ENCODE data around the gene POT1. TPM values are rescaled to one million over a fixed set of nuclear protein-coding genes. Genes with fewer than 3 reads are reported as not detected.

The POT1 gene
- total RNA-seq, 1 donor from 2014 or later = 30.9 TPM

GRCh38 chr7:124808206-124808605, 121.4 kb downstream of the POT1 start:
- no peak for DNase-seq (ENCODE audit: low spot score)

- DNase-seq (ENCODE audit: low spot score) = no peak
These were observed 128.2 kb downstream of the POT1 start for GRCh38 chr7:124801330-124801895.

- DNase-seq (ENCODE audit: low spot score) = no peak
These were observed 129.2 kb downstream of the POT1 start for GRCh38 chr7:124800386-124800785.

- no peak for DNase-seq (ENCODE audit: low spot score)
These were observed 130.2 kb downstream of the POT1 start for GRCh38 chr7:124799448-124799847.

- DNase-seq (ENCODE audit: low spot score) = no peak
These were observed 132.9 kb downstream of the POT1 start for GRCh38 chr7:124796771-124797170.

- no peak for DNase-seq (ENCODE audit: low spot score)
These were observed 136.9 kb downstream of the POT1 start for GRCh38 chr7:124792696-124793095.

- no peak for DNase-seq (ENCODE audit: low spot score)
These were observed 137.6 kb downstream of the POT1 start for GRCh38 chr7:124792002-124792401.

GRCh38 chr7:124791426-124791825, 138.2 kb downstream of the POT1 start:
- no peak for DNase-seq (ENCODE audit: low spot score)

GRCh38 chr7:124790645-124791044, 139.0 kb downstream of the POT1 start:
- no peak for DNase-seq (ENCODE audit: low spot score)

GRCh38 chr7:124785994-124786393, 143.6 kb downstream of the POT1 start:
- no peak for DNase-seq (ENCODE audit: low spot score)

- no peak for DNase-seq (ENCODE audit: low spot score)
These were observed 144.5 kb downstream of the POT1 start for GRCh38 chr7:124784879-124785818.

- DNase-seq (ENCODE audit: low spot score) = no peak
These were observed 146.4 kb downstream of the POT1 start for GRCh38 chr7:124783271-124783670.

GRCh38 chr7:124781907-124782734, 147.5 kb downstream of the POT1 start:
- DNase-seq (ENCODE audit: low spot score) = no peak

GRCh38 chr7:124781418-124781817, 148.2 kb downstream of the POT1 start:
- DNase-seq (ENCODE audit: low spot score) = no peak

- no peak for DNase-seq (ENCODE audit: low spot score)
These were observed 149.0 kb downstream of the POT1 start for GRCh38 chr7:124780608-124781007.

GRCh38 chr7:124780056-124780455, 149.6 kb downstream of the POT1 start:
- no peak for DNase-seq (ENCODE audit: low spot score)

GRCh38 chr7:124779620-124780019, 150.0 kb downstream of the POT1 start:
- no peak for DNase-seq (ENCODE audit: low spot score)

- DNase-seq (ENCODE audit: low spot score) = no peak
These were observed 150.4 kb downstream of the POT1 start for GRCh38 chr7:124779194-124779593.

GRCh38 chr7:124777268-124777667, 152.4 kb downstream of the POT1 start:
- no peak for DNase-seq (ENCODE audit: low spot score)

GRCh38 chr7:124776153-124776552, 153.5 kb downstream of the POT1 start:
- DNase-seq (ENCODE audit: low spot score) = no peak

GRCh38 chr7:124775422-124775821, 154.2 kb downstream of the POT1 start:
- DNase-seq (ENCODE audit: low spot score) = no peak

- no peak for DNase-seq (ENCODE audit: low spot score)
These were observed 155.7 kb downstream of the POT1 start for GRCh38 chr7:124773938-124774337.

Measured in ureter (tissue), 1 donor.